HFF-Myc (cell line): Measurements from ENCODE around the gene REXO2.

Source experiments
- DNase-seq: peaks from one replicate; pipeline ENCODE4 v3.0.0-alpha.2; 2011; ENCODE audit warnings: low read depth; ENCODE audit errors: extremely low read depth
- H3K4me3 ChIP-seq: replicated peaks from 2 replicates; pipeline ENCODE4 v1.5.1; 2011; ENCODE audit warnings: low read depth, mild to moderate bottlenecking, control low read depth, low read length
- CTCF ChIP-seq: IDR thresholded peaks from 2 replicates; pipeline ENCODE4 v1.5.1; 2012; ENCODE audit warnings: mild to moderate bottlenecking, low read depth, low read length, control low read depth; ENCODE audit errors: missing control alignments

REXO2 gene

GRCh38 chr11:114416441-114416961, 22.8 kb upstream of the REXO2 start:
- no peak overlapping the region for H3K4me3 ChIP-seq
- no peak for DNase-seq
- no peak for TF ChIP-seq CTCF

- DNase-seq = no peak
- TF ChIP-seq CTCF = no peak
- H3K4me3 ChIP-seq = no peak overlapping the region
Measured at GRCh38 chr11:114426280-114426679, 13.0 kb upstream of the REXO2 start.

GRCh38 chr11:114430290-114430689, 9.0 kb upstream of the REXO2 start:
- no peak for TF ChIP-seq CTCF
- DNase-seq = no peak
- H3K4me3 ChIP-seq = no peak overlapping the region

DNA sequence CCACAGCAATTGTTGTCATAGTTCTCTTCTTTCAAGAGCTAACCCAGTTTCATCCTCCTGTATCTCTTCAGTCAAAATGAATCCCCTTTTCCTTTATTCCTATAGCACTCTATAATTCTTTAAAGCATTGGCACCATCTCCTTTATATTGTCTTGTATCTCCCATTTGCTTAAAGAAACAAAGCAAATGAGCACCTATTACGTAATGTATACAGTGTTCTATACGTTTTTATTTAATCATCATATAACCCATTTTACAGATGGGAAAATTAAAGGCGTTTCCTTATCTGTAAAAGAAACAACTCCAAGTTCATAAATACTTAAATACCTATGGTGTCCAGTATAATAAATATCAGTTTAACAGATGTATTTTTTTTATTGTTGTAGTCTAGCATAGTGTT, 6.4 kb upstream of the REXO2 start:
- no peak for TF ChIP-seq CTCF
- no peak for DNase-seq

GRCh38 chr11:114433376-114433775, 5.9 kb upstream of the REXO2 start:
- DNase-seq = no peak
- no peak overlapping the region for H3K4me3 ChIP-seq
- TF ChIP-seq CTCF = no peak

More for the DNA sequence above, 6.4 kb upstream of the REXO2 start:
- no peak overlapping the region for H3K4me3 ChIP-seq

- no peak overlapping the region for H3K4me3 ChIP-seq
- no peak for TF ChIP-seq CTCF
- no peak for DNase-seq
Measured at GRCh38 chr11:114438303-114438702, 964 bp upstream of the REXO2 start.
